Measurements from ENCODE around the gene ZNF608.

ZNF608 gene

GRCh38 chr5:124718380-124718789, 28.1 kb downstream of the ZNF608 start:
- no peak for TF ChIP-seq SPI1 (IDR thresholded peaks at IDR 0.05; ENCODE audit: borderline replicate concordance, low read depth)
- no peak for TF ChIP-seq GABPA (IDR thresholded peaks at IDR 0.05; ENCODE audit: low read depth)
- TF ChIP-seq, protein P1, sequence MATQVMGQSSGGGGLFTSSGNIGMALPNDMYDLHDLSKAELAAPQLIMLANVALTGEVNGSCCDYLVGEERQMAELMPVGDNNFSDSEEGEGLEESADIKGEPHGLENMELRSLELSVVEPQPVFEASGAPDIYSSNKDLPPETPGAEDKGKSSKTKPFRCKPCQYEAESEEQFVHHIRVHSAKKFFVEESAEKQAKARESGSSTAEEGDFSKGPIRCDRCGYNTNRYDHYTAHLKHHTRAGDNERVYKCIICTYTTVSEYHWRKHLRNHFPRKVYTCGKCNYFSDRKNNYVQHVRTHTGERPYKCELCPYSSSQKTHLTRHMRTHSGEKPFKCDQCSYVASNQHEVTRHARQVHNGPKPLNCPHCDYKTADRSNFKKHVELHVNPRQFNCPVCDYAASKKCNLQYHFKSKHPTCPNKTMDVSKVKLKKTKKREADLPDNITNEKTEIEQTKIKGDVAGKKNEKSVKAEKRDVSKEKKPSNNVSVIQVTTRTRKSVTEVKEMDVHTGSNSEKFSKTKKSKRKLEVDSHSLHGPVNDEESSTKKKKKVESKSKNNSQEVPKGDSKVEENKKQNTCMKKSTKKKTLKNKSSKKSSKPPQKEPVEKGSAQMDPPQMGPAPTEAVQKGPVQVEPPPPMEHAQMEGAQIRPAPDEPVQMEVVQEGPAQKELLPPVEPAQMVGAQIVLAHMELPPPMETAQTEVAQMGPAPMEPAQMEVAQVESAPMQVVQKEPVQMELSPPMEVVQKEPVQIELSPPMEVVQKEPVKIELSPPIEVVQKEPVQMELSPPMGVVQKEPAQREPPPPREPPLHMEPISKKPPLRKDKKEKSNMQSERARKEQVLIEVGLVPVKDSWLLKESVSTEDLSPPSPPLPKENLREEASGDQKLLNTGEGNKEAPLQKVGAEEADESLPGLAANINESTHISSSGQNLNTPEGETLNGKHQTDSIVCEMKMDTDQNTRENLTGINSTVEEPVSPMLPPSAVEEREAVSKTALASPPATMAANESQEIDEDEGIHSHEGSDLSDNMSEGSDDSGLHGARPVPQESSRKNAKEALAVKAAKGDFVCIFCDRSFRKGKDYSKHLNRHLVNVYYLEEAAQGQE (IDR thresholded peaks at IDR 0.05; ENCODE audit: insufficient replicate concordance, low read depth), result no peak
- no peak for TF ChIP-seq POLR2AphosphoS5 (IDR thresholded peaks at IDR 0.05; ENCODE audit: low read depth)
- TF ChIP-seq CTCF (IDR thresholded peaks at IDR 0.05; ENCODE audit: insufficient read depth, low read length), result no peak
- no peaks in the 10 kb centered on the region for H3K27me3 ChIP-seq (ENCODE audit: insufficient read depth, poor library complexity, severe bottlenecking)
- no peak overlapping the region for H3K4me3 ChIP-seq (replicated peaks; ENCODE audit: insufficient read depth, low read length)
- no peak for DNase-seq (ENCODE audit: low read depth in 1 of 2, low spot score in 1 of 2)
- no peak overlapping the region for H3K27ac ChIP-seq (replicated peaks)

DNA sequence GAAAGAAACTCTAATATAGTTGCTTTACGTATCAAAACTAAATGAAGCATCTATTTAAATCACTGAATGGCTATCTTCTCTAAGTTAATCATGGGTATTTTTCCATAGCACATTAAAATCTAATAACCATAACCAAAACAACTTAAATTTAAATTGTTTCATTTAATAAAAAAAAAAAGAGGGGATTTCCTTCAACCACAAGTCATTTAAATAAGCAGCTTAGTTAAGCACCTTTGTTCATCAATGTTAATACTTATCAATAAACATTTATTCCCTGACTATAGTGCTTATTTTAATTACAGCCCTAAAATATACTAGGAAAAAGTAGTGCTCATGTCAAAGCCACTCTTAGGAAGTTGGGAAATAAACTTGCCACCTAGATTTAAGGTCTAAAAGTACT, 30.3 kb downstream of the ZNF608 start:
- no peak overlapping the region for H3K27ac ChIP-seq (replicated peaks)
- H3K4me3 ChIP-seq (replicated peaks; ENCODE audit: insufficient read depth, low read length), result no peak overlapping the region
- no peak for TF ChIP-seq CTCF (IDR thresholded peaks at IDR 0.05; ENCODE audit: insufficient read depth, low read length)
- H3K27me3 ChIP-seq (ENCODE audit: insufficient read depth, poor library complexity, severe bottlenecking), result no peaks in the 10 kb centered on the region
- no peak for DNase-seq (ENCODE audit: low read depth in 1 of 2, low spot score in 1 of 2)

DNA sequence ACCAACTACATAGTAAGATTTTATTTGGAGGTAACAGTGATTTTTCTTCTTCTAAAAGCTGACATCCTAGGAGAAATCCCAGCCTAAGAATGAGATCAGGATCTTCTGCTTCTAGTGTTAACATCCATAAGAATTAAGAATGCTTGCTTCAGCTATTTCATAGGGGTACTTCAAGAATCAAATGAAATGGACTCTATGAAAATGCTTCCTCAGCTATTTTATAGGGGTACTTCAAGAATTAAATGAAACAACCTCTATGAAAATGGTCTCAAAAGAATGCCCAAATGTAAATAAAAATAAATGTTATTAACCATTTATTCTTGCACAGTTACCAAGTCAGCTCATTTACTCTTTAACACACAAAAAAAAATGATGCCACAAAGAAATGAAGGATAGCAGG, 31.5 kb downstream of the ZNF608 start:
- TF ChIP-seq GABPA (IDR thresholded peaks at IDR 0.05; ENCODE audit: low read depth), result no peak
- TF ChIP-seq, protein P1 (IDR thresholded peaks at IDR 0.05; ENCODE audit: insufficient replicate concordance, low read depth), result no peak
- TF ChIP-seq POLR2AphosphoS5 (IDR thresholded peaks at IDR 0.05; ENCODE audit: low read depth), result no peak
- no peak for TF ChIP-seq CTCF (IDR thresholded peaks at IDR 0.05; ENCODE audit: insufficient read depth, low read length)
- no peak for TF ChIP-seq SPI1 (IDR thresholded peaks at IDR 0.05; ENCODE audit: borderline replicate concordance, low read depth)
- H3K27me3 ChIP-seq (ENCODE audit: insufficient read depth, poor library complexity, severe bottlenecking), result no peaks in the 10 kb centered on the region
- no peak overlapping the region for H3K4me3 ChIP-seq (replicated peaks; ENCODE audit: insufficient read depth, low read length)
- no peak for DNase-seq (ENCODE audit: low read depth in 1 of 2, low spot score in 1 of 2)
- no peak overlapping the region for H3K27ac ChIP-seq (replicated peaks)

DNA sequence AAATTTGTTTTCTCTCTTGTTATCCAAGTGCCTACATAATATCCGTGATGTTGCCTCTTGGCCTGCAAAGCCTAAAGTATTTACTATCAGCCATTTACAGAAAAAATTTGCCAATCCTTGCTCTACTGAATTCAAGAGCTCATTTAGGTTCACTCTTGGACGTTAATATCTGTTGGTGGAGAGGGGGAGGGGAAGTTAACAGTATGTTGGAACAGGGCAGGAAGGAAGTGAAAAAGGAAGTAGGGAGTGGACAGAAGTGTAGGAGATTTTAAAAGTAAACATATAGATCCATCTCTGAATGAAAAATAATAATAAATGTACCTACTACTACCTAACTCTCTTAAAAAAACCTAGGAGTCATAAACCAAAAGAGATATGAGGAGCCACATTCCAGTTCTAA, 32.8 kb downstream of the ZNF608 start:
- no peak overlapping the region for H3K4me3 ChIP-seq (replicated peaks; ENCODE audit: insufficient read depth, low read length)
- H3K27me3 ChIP-seq (ENCODE audit: insufficient read depth, poor library complexity, severe bottlenecking), result no peaks in the 10 kb centered on the region
- H3K27ac ChIP-seq (replicated peaks), result no peak overlapping the region
- DNase-seq (ENCODE audit: low read depth in 1 of 2, low spot score in 1 of 2), result no peak
- no peak for TF ChIP-seq GABPA (IDR thresholded peaks at IDR 0.05; ENCODE audit: low read depth)
- no peak for TF ChIP-seq CTCF (IDR thresholded peaks at IDR 0.05; ENCODE audit: insufficient read depth, low read length)
- TF ChIP-seq, protein P1 (IDR thresholded peaks at IDR 0.05; ENCODE audit: insufficient replicate concordance, low read depth), result no peak
- TF ChIP-seq POLR2AphosphoS5 (IDR thresholded peaks at IDR 0.05; ENCODE audit: low read depth), result no peak
- TF ChIP-seq SPI1 (IDR thresholded peaks at IDR 0.05; ENCODE audit: borderline replicate concordance, low read depth), result no peak

All from HL-60 (cell line).